NT2/D1 (cell line): ENCODE data around the gene CUL9.

ENCODE experiments used
- SUZ12 ChIP-seq: IDR thresholded peaks from 2 replicates; pipeline ENCODE4 v1.6.1; 2011; ENCODE audit not compliant: insufficient read length, insufficient read depth; ENCODE audit errors: extremely low read depth
- YY1 ChIP-seq: IDR thresholded peaks from 2 replicates; pipeline ENCODE4 v1.6.1; 2011; ENCODE audit not compliant: insufficient read length, insufficient read depth

DNA sequence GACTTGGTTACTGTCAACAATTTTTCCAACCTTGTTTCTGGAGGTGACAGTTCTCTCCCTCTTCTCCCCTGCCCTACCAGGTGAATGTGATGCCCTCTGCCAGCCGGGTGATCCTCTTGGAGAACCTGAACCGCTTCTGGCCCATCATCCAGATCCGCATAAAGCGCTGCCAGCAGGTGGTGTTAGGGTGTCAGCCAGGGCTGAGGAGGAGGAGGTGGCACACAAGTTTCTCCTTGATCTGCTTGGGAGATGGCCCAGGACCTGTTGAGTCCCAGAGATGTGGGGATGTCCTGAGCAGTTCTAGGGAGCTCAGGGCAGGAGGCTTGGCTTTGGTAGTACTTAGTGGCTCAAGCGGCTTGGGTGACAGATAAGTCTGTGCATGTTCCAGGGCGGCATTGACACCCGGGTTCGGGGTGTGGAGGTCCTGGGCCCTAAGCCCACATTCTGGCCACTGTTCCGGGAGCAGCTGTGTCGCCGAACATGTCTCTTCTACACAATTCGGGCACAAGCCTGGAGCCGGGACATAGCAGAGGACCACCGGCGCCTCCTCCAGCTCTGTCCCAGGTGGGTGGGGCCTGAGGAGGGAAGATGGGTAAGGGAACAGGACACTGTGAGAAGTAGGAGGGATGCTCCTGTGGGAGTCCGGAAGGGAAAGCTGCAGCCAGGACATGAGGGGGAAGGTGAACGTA, 21.2 kb downstream of the CUL9 start:
- no peak for TF ChIP-seq YY1
- no peak for TF ChIP-seq SUZ12
